Erythroblast (primary cell): ENCODE results near the gene SYT15B.
"Not testable (repeated sequence)": the region's sequence is repeated elsewhere in the genome, so short reads cannot be mapped to it uniquely, and the experiment has no call there.

Source experiments
- DNase-seq, 2 experiments: peaks; one replicate each; lab custom pipeline; 2025; lab: John Stamatoyannopoulos, UW

SYT15B gene

GRCh38 chr10:47763554-47764175, at the start of gene SYT15B:
Gene SYT15B (minus strand): TSS chr10:47763592. CDS start chr10:47762640, 952 bp downstream.
- not testable (repeated sequence) for DNase-seq

GRCh38 chr10:47779590-47779989, 16.2 kb upstream of the SYT15B start:
- DNase-seq, result not testable (repeated sequence)

GRCh38 chr10:47775361-47776231, 12.2 kb upstream of the SYT15B start:
- peak; percentile 38 to 47 for DNase-seq

GRCh38 chr10:47770745-47771144, 7.4 kb upstream of the SYT15B start:
- not testable (repeated sequence) for DNase-seq

GRCh38 chr10:47768578-47769115, 5.3 kb upstream of the SYT15B start:
- not testable (repeated sequence) for DNase-seq

- DNase-seq, result not testable (repeated sequence)
Observed at GRCh38 chr10:47768085-47768484, 4.7 kb upstream of the SYT15B start.

- not testable (repeated sequence) for DNase-seq
Observed at GRCh38 chr10:47767236-47767635, 3.8 kb upstream of the SYT15B start.

- DNase-seq, result not testable (repeated sequence)
Observed at GRCh38 chr10:47765232-47765631, 1.8 kb upstream of the SYT15B start.

GRCh38 chr10:47762674-47763553, 478 bp downstream of the SYT15B start:
- DNase-seq, result not testable (repeated sequence)

GRCh38 chr10:47758855-47759254, 4.5 kb downstream of the SYT15B start:
- not testable (repeated sequence) for DNase-seq

- not testable (repeated sequence) for DNase-seq
Observed at GRCh38 chr10:47756169-47756568, 7.2 kb downstream of the SYT15B start.

GRCh38 chr10:47753871-47754270, 9.5 kb downstream of the SYT15B start:
- not testable (repeated sequence) for DNase-seq

- not testable (repeated sequence) for DNase-seq
Observed at GRCh38 chr10:47753176-47753575, 10.2 kb downstream of the SYT15B start.

GRCh38 chr10:47751821-47752220, 11.6 kb downstream of the SYT15B start:
- DNase-seq, result not testable (repeated sequence)

GRCh38 chr10:47750360-47750759, 13.0 kb downstream of the SYT15B start:
- not testable (repeated sequence) for DNase-seq

- not testable (repeated sequence) for DNase-seq
Observed at GRCh38 chr10:47746780-47747376, 16.5 kb downstream of the SYT15B start.

GRCh38 chr10:47744881-47745280, 18.5 kb downstream of the SYT15B start:
- DNase-seq, result not testable (repeated sequence)

- DNase-seq, result not testable (repeated sequence)
Observed at GRCh38 chr10:47743611-47744550, 19.5 kb downstream of the SYT15B start.

- DNase-seq, result not testable (repeated sequence)
Observed at GRCh38 chr10:47740868-47741267, 22.5 kb downstream of the SYT15B start.

GRCh38 chr10:47730911-47731310, 32.5 kb downstream of the SYT15B start:
- DNase-seq, result not testable (repeated sequence)
